ENCODE results near the gene CPVL. TPM values are rescaled to one million over a fixed set of nuclear protein-coding genes. Genes with fewer than 3 reads are reported as not detected.

CPVL gene
- total and polyA plus RNA-seq, 4 donors: 6.0 to 39.0 (median 12.9) TPM

DNA sequence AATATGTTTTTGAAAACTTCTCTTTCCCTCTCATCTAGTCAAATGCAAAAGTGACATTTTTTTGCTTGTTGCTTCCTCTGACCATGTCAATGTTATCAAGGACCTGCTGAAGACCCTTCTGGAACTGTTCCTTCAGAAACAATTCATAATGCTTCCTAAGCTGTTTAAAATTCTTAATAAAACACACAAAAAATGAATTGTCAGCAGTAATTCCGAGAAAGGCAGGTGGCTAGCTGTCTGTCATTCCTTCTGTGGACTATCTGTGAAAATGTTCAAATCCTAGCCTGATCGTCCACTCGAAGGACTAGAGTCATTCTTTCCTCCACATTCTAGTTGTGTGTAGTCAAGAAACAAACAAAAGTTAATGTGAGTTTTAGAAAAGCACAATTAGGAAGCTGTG lies 131.6 kb downstream of the CPVL start:
- no peak overlapping the region for H3K4me3 ChIP-seq (ENCODE audit: low read depth in 1 of 3, low read length in 3 of 3)
- H3K9me3 ChIP-seq (ENCODE audit: control insufficient read depth in 4 of 4, low read length in 3 of 4): no peaks in the 10 kb centered on the region
- no peak overlapping the region for H3K27ac ChIP-seq (ENCODE audit: low read depth in 1 of 2, low read length in 2 of 2)
- no peaks in the 10 kb centered on the region for H3K4me1 ChIP-seq (ENCODE audit: control insufficient read depth in 4 of 4, insufficient read depth in 4 of 4, low read length in 3 of 4)
- H3K36me3 ChIP-seq (ENCODE audit: control insufficient read depth in 4 of 4, insufficient read depth in 3 of 4, low read depth in 1 of 4, low read length in 3 of 4): no peaks in the 10 kb centered on the region
- TF ChIP-seq TAF1 (conservative IDR thresholded peaks at IDR 0.05) (no peak), HNF4A (conservative IDR thresholded peaks at IDR 0.05) (no peak)
- WGBS: 87% methylated on average over 3 of the region's 3 CpGs
- DNase-seq (ENCODE audit: low spot score): no peak
- no peaks in the 10 kb centered on the region for H3K27me3 ChIP-seq (ENCODE audit: control insufficient read depth in 4 of 4, insufficient read depth in 4 of 4, low read length in 3 of 4)
- no peak overlapping the region for H3K9ac ChIP-seq (ENCODE audit: low read depth in 1 of 2, low read length in 2 of 2)

DNA sequence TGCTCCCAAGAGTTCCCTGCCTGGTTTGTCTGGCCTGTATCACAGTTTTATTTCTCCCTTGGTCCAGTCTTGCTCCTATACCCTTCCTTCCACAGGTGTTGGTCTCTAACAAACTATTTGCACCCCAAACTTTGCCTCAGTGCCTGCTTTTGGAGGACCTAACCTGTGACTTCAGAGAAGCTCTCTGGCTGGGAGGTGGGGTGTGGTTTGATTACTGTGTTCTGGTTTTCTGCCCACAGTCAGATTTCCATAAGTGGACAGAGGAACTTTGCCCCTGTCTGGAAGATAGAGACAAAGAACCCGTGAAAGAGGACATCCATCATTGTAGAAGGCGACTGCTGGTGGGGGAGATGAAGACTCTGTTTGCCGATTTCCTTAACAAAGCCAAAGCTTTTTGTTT lies 132.4 kb downstream of the CPVL start:
- Histone ChIP-seq H3K9me3 (ENCODE audit: control insufficient read depth in 4 of 4, low read length in 3 of 4) (no peaks in the 10 kb centered on the region), H3K4me1 (ENCODE audit: control insufficient read depth in 4 of 4, insufficient read depth in 4 of 4, low read length in 3 of 4) (no peaks in the 10 kb centered on the region), H3K27ac (ENCODE audit: low read depth in 1 of 2, low read length in 2 of 2) (no peak overlapping the region), H3K27me3 (ENCODE audit: control insufficient read depth in 4 of 4, insufficient read depth in 4 of 4, low read length in 3 of 4) (no peaks in the 10 kb centered on the region), H3K4me3 (ENCODE audit: low read depth in 1 of 3, low read length in 3 of 3) (no peak overlapping the region), H3K36me3 (ENCODE audit: control insufficient read depth in 4 of 4, insufficient read depth in 3 of 4, low read depth in 1 of 4, low read length in 3 of 4) (no peaks in the 10 kb centered on the region), H3K9ac (ENCODE audit: low read depth in 1 of 2, low read length in 2 of 2) (no peak overlapping the region)
- no peak for DNase-seq (ENCODE audit: low spot score)
- 78% methylated on average over 3 of the region's 3 CpGs for WGBS
- TF ChIP-seq EGR1 (IDR thresholded peaks at IDR 0.05; ENCODE audit: low read depth in 2 of 2) (no peak), HNF4G (IDR thresholded peaks at IDR 0.05) (no peak), NR2F2 (IDR thresholded peaks at IDR 0.05) (no peak), TAF1 (conservative IDR thresholded peaks at IDR 0.05) (no peak), GABPA (IDR thresholded peaks at IDR 0.05 in 1 of 2, conservative IDR thresholded peaks at IDR 0.05 in 1 of 2) (no peak), RAD21 (IDR thresholded peaks at IDR 0.05) (no peak), HNF4A (conservative IDR thresholded peaks at IDR 0.05) (no peak), JUND (IDR thresholded peaks at IDR 0.05) (no peak), FOXA2 (IDR thresholded peaks at IDR 0.05) (no peak), SP1 (IDR thresholded peaks at IDR 0.05) (no peak), FOXA1 (IDR thresholded peaks at IDR 0.05) (no peak), RXRA (IDR thresholded peaks at IDR 0.05) (no peak), YY1 (IDR thresholded peaks at IDR 0.05) (no peak)
- TF ChIP-seq, protein P1, sequence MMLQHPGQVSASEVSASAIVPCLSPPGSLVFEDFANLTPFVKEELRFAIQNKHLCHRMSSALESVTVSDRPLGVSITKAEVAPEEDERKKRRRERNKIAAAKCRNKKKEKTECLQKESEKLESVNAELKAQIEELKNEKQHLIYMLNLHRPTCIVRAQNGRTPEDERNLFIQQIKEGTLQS (IDR thresholded peaks at IDR 0.05): no peak
- TF ChIP-seq, protein P2, sequence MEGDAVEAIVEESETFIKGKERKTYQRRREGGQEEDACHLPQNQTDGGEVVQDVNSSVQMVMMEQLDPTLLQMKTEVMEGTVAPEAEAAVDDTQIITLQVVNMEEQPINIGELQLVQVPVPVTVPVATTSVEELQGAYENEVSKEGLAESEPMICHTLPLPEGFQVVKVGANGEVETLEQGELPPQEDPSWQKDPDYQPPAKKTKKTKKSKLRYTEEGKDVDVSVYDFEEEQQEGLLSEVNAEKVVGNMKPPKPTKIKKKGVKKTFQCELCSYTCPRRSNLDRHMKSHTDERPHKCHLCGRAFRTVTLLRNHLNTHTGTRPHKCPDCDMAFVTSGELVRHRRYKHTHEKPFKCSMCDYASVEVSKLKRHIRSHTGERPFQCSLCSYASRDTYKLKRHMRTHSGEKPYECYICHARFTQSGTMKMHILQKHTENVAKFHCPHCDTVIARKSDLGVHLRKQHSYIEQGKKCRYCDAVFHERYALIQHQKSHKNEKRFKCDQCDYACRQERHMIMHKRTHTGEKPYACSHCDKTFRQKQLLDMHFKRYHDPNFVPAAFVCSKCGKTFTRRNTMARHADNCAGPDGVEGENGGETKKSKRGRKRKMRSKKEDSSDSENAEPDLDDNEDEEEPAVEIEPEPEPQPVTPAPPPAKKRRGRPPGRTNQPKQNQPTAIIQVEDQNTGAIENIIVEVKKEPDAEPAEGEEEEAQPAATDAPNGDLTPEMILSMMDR (IDR thresholded peaks at IDR 0.05; ENCODE audit: low read depth, low read length, missing input control): no peak
- TF ChIP-seq, protein P3, sequence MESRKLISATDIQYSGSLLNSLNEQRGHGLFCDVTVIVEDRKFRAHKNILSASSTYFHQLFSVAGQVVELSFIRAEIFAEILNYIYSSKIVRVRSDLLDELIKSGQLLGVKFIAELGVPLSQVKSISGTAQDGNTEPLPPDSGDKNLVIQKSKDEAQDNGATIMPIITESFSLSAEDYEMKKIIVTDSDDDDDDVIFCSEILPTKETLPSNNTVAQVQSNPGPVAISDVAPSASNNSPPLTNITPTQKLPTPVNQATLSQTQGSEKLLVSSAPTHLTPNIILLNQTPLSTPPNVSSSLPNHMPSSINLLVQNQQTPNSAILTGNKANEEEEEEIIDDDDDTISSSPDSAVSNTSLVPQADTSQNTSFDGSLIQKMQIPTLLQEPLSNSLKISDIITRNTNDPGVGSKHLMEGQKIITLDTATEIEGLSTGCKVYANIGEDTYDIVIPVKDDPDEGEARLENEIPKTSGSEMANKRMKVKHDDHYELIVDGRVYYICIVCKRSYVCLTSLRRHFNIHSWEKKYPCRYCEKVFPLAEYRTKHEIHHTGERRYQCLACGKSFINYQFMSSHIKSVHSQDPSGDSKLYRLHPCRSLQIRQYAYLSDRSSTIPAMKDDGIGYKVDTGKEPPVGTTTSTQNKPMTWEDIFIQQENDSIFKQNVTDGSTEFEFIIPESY (IDR thresholded peaks at IDR 0.05): no peak
- TF ChIP-seq, protein P4, sequence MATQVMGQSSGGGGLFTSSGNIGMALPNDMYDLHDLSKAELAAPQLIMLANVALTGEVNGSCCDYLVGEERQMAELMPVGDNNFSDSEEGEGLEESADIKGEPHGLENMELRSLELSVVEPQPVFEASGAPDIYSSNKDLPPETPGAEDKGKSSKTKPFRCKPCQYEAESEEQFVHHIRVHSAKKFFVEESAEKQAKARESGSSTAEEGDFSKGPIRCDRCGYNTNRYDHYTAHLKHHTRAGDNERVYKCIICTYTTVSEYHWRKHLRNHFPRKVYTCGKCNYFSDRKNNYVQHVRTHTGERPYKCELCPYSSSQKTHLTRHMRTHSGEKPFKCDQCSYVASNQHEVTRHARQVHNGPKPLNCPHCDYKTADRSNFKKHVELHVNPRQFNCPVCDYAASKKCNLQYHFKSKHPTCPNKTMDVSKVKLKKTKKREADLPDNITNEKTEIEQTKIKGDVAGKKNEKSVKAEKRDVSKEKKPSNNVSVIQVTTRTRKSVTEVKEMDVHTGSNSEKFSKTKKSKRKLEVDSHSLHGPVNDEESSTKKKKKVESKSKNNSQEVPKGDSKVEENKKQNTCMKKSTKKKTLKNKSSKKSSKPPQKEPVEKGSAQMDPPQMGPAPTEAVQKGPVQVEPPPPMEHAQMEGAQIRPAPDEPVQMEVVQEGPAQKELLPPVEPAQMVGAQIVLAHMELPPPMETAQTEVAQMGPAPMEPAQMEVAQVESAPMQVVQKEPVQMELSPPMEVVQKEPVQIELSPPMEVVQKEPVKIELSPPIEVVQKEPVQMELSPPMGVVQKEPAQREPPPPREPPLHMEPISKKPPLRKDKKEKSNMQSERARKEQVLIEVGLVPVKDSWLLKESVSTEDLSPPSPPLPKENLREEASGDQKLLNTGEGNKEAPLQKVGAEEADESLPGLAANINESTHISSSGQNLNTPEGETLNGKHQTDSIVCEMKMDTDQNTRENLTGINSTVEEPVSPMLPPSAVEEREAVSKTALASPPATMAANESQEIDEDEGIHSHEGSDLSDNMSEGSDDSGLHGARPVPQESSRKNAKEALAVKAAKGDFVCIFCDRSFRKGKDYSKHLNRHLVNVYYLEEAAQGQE (IDR thresholded peaks at IDR 0.05): no peak
- TF ChIP-seq, protein P5, sequence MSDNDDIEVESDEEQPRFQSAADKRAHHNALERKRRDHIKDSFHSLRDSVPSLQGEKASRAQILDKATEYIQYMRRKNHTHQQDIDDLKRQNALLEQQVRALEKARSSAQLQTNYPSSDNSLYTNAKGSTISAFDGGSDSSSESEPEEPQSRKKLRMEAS (IDR thresholded peaks at IDR 0.05): no peak
